Esophagus squamous epithelium (tissue), 5 donors: Measurements from ENCODE around the gene PRKCE. TPM values are rescaled to one million over a fixed set of nuclear protein-coding genes. Genes with fewer than 3 reads are reported as not detected.

Source experiments
- DNase-seq: peaks from one replicate; lab custom pipeline; 2025; lab: John Stamatoyannopoulos, UW
- H3K27ac ChIP-seq, 4 donors: fragments of 200-600 bp; sonication (generic); one replicate each; pipeline ENCODE4 v1.5.1; 2016 to 2019; ENCODE audit warnings: mild to moderate bottlenecking in 1 of 4
- H3K27me3 ChIP-seq, 4 donors: fragments of 200-600 bp; sonication (generic); 1 replicate in 3 of 4; 2 replicates in 1 of 4; pipeline versions ENCODE4 v1.5.1 to v1.6.0; 2017 to 2021; ENCODE audit warnings: antibody characterized with exemption in 1 of 4
- H3K36me3 ChIP-seq, 3 donors: fragments of 200-600 bp; sonication (generic); one replicate each; pipeline ENCODE4 v1.5.1; 2016 to 2019
- H3K4me1 ChIP-seq, 3 donors: fragments of 200-600 bp; sonication (generic); one replicate each; pipeline ENCODE4 v1.5.1; 2017 to 2019
- H3K4me3 ChIP-seq, 4 donors: fragments of 200-600 bp; sonication (generic); 1 replicate in 3 of 4; 2 replicates in 1 of 4; pipeline ENCODE4 v1.5.1; 2016 to 2019; ENCODE audit warnings: mild to moderate bottlenecking in 2 of 4, moderate library complexity in 1 of 4
- H3K9me3 ChIP-seq, 3 donors: fragments of 200-600 bp; sonication (generic); one replicate each; pipeline ENCODE4 v1.5.1; 2016 to 2019
- POLR2A ChIP-seq, 4 donors: fragments of 450-650 bp; IDR thresholded peaks; one replicate each; pipeline ENCODE4 v1.6.1; 2017; ENCODE audit warnings: antibody characterized with exemption in 4 of 4, mild to moderate bottlenecking in 4 of 4, moderate library complexity in 3 of 4
- WGBS, 2 donors: methylation state at CpG; one replicate each; pipeline ENCODE4 v1.1.5; 2018; 5-methylcytosine and 5-hydroxymethylcytosine counted together
- intact Hi-C: fragments of 100-400 bp; cut with DNase I; formaldehyde crosslinking; loops from one replicate; pipeline ENCODE4 v1.15.0; 2022
- total RNA-seq, 4 donors: library from RNA; depleted of rRNA; stranded (reverse); fragments of >200 nt; gene quantifications; one replicate each; pipeline ENCODE4 v1.1.0, GENCODE V29; 2016
- TF ChIP-seq, protein P1 (sequence below), 6 experiments: fragments of 450-650 bp in 4 of 6; fragments of 200-600 bp in 2 of 6; sonication (generic) in 2 of 6; IDR thresholded peaks; one replicate each; pipeline ENCODE4 v1.5.1; 2016 to 2019; ENCODE audit warnings: antibody characterized with exemption in 6 of 6, mild to moderate bottlenecking in 4 of 6, moderate library complexity in 4 of 6
- donor health status: DM: yes; HTN: yes; CAD: no.

Gene PRKCE
- total RNA-seq, 4 donors from 2014 or later = 6.5 to 13.7 (median 9.9) TPM

DNA sequence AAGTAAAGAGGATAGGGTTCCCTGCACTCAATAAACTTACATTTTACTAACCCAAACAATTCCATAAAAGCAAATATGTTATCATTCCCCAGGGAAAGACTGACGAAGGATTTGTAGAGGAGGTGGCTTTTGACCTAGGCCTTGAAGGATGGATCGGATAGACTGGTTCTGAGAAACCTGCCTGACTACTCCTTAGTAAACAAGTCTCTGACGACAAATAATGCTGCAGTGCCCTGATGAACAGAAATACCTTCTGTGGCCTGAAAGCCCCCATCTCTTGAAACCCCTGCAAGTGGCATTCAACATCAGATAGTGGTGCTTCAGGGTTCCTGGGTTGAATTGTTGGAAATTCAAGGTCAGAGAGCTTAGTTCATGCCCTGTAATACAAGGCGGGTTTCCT is 19.2 kb downstream of the PRKCE start:
- DNase-seq = no peak
- intact Hi-C loops = no loop called here
- WGBS, 2 donors = 62 to 73% methylated on average over 4 of the region's 4 CpGs
- Histone ChIP-seq H3K27ac (peak overlapping the region in 1 of 4 donors; percentile 7), H3K27me3 (no peaks in the 10 kb centered on the region), H3K4me1 (peaks cover 11 to 39% (median 15%) of the 10 kb centered on the region in 3 donors), H3K4me3 (no peak overlapping the region), H3K9me3 (no peaks in the 10 kb centered on the region), H3K36me3 (no peaks in the 10 kb centered on the region)
- TF ChIP-seq, protein P1, sequence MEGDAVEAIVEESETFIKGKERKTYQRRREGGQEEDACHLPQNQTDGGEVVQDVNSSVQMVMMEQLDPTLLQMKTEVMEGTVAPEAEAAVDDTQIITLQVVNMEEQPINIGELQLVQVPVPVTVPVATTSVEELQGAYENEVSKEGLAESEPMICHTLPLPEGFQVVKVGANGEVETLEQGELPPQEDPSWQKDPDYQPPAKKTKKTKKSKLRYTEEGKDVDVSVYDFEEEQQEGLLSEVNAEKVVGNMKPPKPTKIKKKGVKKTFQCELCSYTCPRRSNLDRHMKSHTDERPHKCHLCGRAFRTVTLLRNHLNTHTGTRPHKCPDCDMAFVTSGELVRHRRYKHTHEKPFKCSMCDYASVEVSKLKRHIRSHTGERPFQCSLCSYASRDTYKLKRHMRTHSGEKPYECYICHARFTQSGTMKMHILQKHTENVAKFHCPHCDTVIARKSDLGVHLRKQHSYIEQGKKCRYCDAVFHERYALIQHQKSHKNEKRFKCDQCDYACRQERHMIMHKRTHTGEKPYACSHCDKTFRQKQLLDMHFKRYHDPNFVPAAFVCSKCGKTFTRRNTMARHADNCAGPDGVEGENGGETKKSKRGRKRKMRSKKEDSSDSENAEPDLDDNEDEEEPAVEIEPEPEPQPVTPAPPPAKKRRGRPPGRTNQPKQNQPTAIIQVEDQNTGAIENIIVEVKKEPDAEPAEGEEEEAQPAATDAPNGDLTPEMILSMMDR (IDR thresholded peaks at IDR 0.05) = no peak
- no peak for TF ChIP-seq POLR2A (IDR thresholded peaks at IDR 0.05)

DNA sequence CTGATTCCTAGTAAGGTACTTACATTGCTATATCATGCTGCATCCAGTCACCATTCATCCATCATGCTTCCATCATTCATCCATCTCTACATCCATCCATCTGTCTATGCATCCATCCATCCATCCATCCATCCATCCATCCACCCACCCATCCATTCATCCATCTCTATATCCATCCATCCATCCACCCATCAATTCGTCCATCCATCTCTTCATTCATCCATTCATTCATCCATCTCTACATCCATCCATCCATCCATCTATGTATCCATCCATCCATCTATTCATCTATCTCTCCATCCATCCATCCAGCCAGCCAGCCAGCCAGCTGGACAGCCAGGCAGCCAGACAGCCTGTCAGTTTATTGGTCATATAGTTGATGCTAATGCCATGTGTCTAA is 20.7 kb downstream of the PRKCE start:
- Histone ChIP-seq H3K36me3 (no peaks in the 10 kb centered on the region), H3K4me1 (peaks cover 14 to 52% (median 21%) of the 10 kb centered on the region in 3 donors), H3K27ac (no peak overlapping the region), H3K9me3 (no peaks in the 10 kb centered on the region), H3K4me3 (no peak overlapping the region), H3K27me3 (no peaks in the 10 kb centered on the region)
- no peak for DNase-seq
- intact Hi-C loops = no loop called here
- WGBS, 2 donors = 93 to 100% methylated on average over 1 of the region's 1 CpG
- TF ChIP-seq, protein P1 (IDR thresholded peaks at IDR 0.05) = no peak
- TF ChIP-seq POLR2A (IDR thresholded peaks at IDR 0.05) = no peak

DNA sequence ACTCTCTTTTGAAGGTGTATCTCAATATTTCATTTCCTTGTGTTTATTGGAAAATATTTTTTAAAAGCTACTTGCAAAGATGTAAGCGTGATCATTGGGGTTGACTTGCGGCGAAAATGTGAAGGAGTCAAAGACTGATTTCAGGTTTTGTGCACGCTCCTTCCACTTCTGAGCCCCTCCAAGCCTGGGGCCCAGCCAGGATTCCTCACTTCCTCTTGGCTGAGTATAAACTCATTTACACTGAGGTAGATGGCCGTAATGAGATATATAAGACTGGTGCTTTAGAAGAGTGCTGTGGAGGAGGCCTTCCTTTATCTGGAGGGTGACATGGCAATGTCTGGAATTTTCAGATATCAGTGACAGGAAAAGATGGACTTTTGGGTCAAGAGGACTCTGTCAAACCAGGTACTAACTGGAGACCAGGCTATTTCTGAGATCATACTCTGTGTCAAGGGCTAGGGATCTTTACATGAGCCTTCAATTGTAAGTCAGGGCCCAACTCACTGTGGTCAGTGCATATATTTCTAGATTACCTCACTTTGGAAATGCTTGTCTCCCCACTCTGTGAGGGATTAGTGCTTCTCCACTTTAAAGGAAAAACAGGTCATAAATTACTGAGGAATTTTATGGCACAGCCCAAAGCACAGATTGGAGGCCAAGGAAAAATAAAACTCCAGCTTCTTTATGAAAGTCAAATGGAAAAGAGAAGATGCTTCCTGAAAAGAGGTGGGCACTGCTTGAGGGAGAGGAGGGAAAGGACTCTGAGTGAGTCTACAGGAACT is 22.8 kb downstream of the PRKCE start:
- no peak overlapping the region for H3K4me3 ChIP-seq
- no peak for TF ChIP-seq POLR2A (IDR thresholded peaks at IDR 0.05)
- TF ChIP-seq, protein P1 (IDR thresholded peaks at IDR 0.05) = no peak
- no peaks in the 10 kb centered on the region for H3K27me3 ChIP-seq
- peaks cover 14 to 50% (median 21%) of the 10 kb centered on the region in 3 donors for H3K4me1 ChIP-seq
- intact Hi-C loops = no loop called here
- H3K27ac ChIP-seq = peak overlapping the region; percentile 78 to 89 (median 84)
- no peaks in the 10 kb centered on the region for H3K36me3 ChIP-seq
- H3K9me3 ChIP-seq = no peaks in the 10 kb centered on the region
- 88% methylated on average over 5 of the region's 5 CpGs for WGBS, 2 donors
- no peak for DNase-seq

DNA sequence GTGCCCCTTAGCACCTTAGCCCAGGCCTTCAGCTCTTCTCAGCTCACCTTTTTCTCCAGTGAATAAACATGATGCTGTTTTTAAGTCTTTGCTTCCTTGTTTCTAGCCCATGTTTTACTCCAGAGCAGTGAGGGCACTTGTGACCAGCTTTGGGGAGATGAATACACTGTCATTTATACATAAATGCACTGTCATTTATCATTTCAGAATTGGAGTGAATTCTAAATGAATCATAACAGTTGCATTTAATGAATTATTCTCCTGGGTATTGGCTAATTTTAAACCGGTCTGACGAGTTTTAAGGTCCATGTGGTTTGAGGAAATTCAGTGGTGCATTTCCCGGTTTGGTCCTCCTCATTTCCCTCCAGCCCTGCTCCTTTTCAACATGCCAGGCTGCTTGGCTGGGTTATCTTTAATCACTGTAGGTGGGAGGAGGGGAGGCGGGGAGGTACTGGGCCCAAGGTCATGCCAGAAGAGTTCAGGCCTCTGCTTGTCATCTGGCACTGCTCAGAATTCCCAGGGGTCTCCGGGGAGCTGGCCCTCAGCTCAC is 23.9 kb downstream of the PRKCE start:
- intact Hi-C loops = no loop called here
- TF ChIP-seq, protein P1 (IDR thresholded peaks at IDR 0.05) = no peak
- no peak for TF ChIP-seq POLR2A (IDR thresholded peaks at IDR 0.05)
- DNase-seq = no peak
- Histone ChIP-seq H3K9me3 (no peaks in the 10 kb centered on the region), H3K27me3 (no peaks in the 10 kb centered on the region), H3K27ac (peak overlapping the region; percentile 78 to 89 (median 84)), H3K4me3 (no peak overlapping the region), H3K36me3 (no peaks in the 10 kb centered on the region), H3K4me1 (peaks cover 14 to 48% (median 21%) of the 10 kb centered on the region in 3 donors)
- WGBS, 2 donors = 15 to 24% methylated on average over 4 to 5 of the region's 5 CpGs

DNA sequence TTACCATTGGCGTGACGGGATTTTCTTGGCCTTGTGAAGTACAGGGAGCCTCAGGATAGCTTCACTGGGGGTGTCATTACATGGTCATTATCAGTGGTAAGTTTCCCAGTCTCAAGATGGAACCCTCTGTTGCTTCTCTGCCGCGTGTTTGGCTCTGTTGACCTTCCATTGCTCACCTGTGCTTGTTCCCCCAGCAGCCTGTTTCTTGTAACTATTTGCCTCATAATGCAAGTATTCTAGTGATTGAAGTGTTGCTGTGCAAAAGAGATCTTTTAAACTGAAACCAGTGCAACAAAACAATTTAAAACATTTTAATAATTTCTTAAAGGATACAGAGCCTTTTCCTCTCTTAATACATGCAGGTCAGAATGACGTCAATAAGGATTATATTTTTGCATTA is 24.6 kb downstream of the PRKCE start:
- H3K9me3 ChIP-seq = no peaks in the 10 kb centered on the region
- DNase-seq = no peak
- no peak for TF ChIP-seq POLR2A (IDR thresholded peaks at IDR 0.05)
- TF ChIP-seq, protein P1 (IDR thresholded peaks at IDR 0.05) = no peak
- 88 to 90% methylated on average over 5 of the region's 5 CpGs for WGBS, 2 donors
- H3K4me1 ChIP-seq = peaks cover 14 to 48% (median 21%) of the 10 kb centered on the region in 3 donors
- H3K4me3 ChIP-seq = no peak overlapping the region
- H3K36me3 ChIP-seq = no peaks in the 10 kb centered on the region
- H3K27ac ChIP-seq = peak overlapping the region; percentile 78 to 89 (median 84)
- intact Hi-C loops = no loop called here
- no peaks in the 10 kb centered on the region for H3K27me3 ChIP-seq
